Pancreas (tissue), 10 donors: ENCODE data around the gene UBL4A. TPM values are rescaled to one million over a fixed set of nuclear protein-coding genes. Genes with fewer than 3 reads are reported as not detected.
A peak's percentile ranks its signal among the peaks of the same experiment; 100 is the strongest.

Source experiments
- ATAC-seq, 4 donors: fragments of 200-7000 bp; cut with Tn5 transposase; one replicate each; pipeline versions ENCODE4 v1.8.0 to v1.9.1; 2020; ENCODE audit warnings: mild to moderate bottlenecking in 4 of 4, moderate library complexity in 4 of 4
- DNase-seq, 6 donors: peaks; one replicate each; pipeline ENCODE4 v3.0.0-alpha.2; 2020
- FAIRE-seq: peaks from 2 replicates; lab custom pipeline; 2012; peaks lifted over from hg19 to GRCh38; lab: Jason Lieb, UNC
- H3K27ac ChIP-seq, 4 donors: fragments of 200-600 bp; sonication (generic); 1 replicate in 3 of 4; 2 replicates in 1 of 4; pipeline versions ENCODE4 v1.5.0 to v1.8.0; 2020
- H3K27me3 ChIP-seq, 4 donors: fragments of 200-600 bp; one replicate each; pipeline ENCODE4 v1.8.0; 2021
- H3K36me3 ChIP-seq, 3 donors: fragments of 200-600 bp; sonication (generic) in 1 of 3; one replicate each; pipeline versions ENCODE4 v1.5.0 to v1.8.0; 2020 to 2021
- H3K4me1 ChIP-seq, 3 donors: fragments of 200-600 bp; one replicate each; pipeline ENCODE4 v1.8.0; 2021
- H3K4me3 ChIP-seq, 4 donors: fragments of 200-600 bp; sonication (generic) in 2 of 4; one replicate each; pipeline versions ENCODE4 v1.5.0 to v1.8.0; 2020 to 2021
- H3K9me3 ChIP-seq, 4 donors: fragments of 200-600 bp; one replicate each; pipeline ENCODE4 v1.8.0; 2021
- CTCF ChIP-seq, 4 donors: fragments of 200-600 bp; sonication (generic) in 3 of 4; IDR thresholded peaks; one replicate each; pipeline versions ENCODE4 v1.5.0 to v1.8.0; 2021; ENCODE audit warnings: antibody characterized with exemption in 4 of 4
- WGBS, 2 donors: extraction: QIAGEN DNeasy Blood & Tissue Kit; methylation state at CpG; one replicate each; pipeline ENCODE4 v1.1.7; 2013; 5-methylcytosine and 5-hydroxymethylcytosine counted together
- intact Hi-C, 3 donors: fragments of 100-400 bp; cut with DNase I; formaldehyde crosslinking; loops; one replicate each; pipeline versions ENCODE4 v1.11.1 to v1.14.2; 2022
- polyA plus RNA-seq, 2 donors: library from polyadenylated mRNA; stranded (reverse); fragments of 200-250 nt; gene quantifications; one replicate each; pipeline ENCODE4 v1.2.3, GENCODE V29; 2013
- total RNA-seq, 6 donors: library from RNA; stranded (reverse); fragmentation: NEBNext Ultra II Directional in 4 of 6; extraction: Animal tissue kit (Norgen Biotek cat#: 25700) in 4 of 6; gene quantifications; one replicate each; pipeline versions ENCODE4 v1.2.1 to v1.2.4, GENCODE V29; 2021 to 2023
- donor health status: healthy with polysubstance abuse.
- donor health status: DM: no; HTN: no; CAD: no; lungs with moderate emphysema.
- donor health status: DM: no; HTN: no; CAD: no.
- donor health status: control.
- donor health status: control.
- donor health status: Bipolar disorder and iron deficiency.
- donor health status: DM: yes; HTN: yes; CAD: no.
- donor health status: DM: no; HTN: no; CAD: no.
- donor health status: DM: no; HTN: no; CAD: no.
- donor health status: DM: yes; HTN: yes; CAD: no.

UBL4A gene
- total and polyA plus RNA-seq, 8 donors, result 13.6 to 32.2 (median 20.9) TPM

GRCh38 chrX:154470434-154470833, 16.0 kb downstream of the UBL4A start:
- intact Hi-C loops, result no loop called here
- no peak for TF ChIP-seq CTCF (IDR thresholded peaks at IDR 0.05)
- FAIRE-seq (no peak), DNase-seq (peak in 1 of 6 donors; percentile 73), ATAC-seq (no peak)
- 92 to 96% methylated on average over 14 of the region's 14 CpGs for WGBS, 2 donors
- Histone ChIP-seq H3K27ac (no peak overlapping the region), H3K4me3 (no peak overlapping the region), H3K36me3 (peaks cover 0 to 4% (median 0%) of the 10 kb centered on the region in 3 donors), H3K4me1 (no peaks in the 10 kb centered on the region), H3K27me3 (peaks cover 0 to 4% (median 0%) of the 10 kb centered on the region in 4 donors), H3K9me3 (no peaks in the 10 kb centered on the region)

GRCh38 chrX:154469880-154470279, 16.5 kb downstream of the UBL4A start:
- ATAC-seq (no peak), DNase-seq (no peak), FAIRE-seq (no peak)
- Histone ChIP-seq H3K4me1 (no peaks in the 10 kb centered on the region), H3K4me3 (no peak overlapping the region), H3K27ac (no peak overlapping the region), H3K36me3 (peaks cover 0 to 7% (median 0%) of the 10 kb centered on the region in 3 donors), H3K27me3 (no peaks in the 10 kb centered on the region), H3K9me3 (no peaks in the 10 kb centered on the region)
- intact Hi-C loops, result no loop called here
- WGBS, 2 donors, result 93 to 94% methylated on average over 18 of the region's 18 CpGs
- no peak for TF ChIP-seq CTCF (IDR thresholded peaks at IDR 0.05)

- Histone ChIP-seq H3K4me3 (no peak overlapping the region), H3K4me1 (no peaks in the 10 kb centered on the region), H3K36me3 (peaks cover 0 to 7% (median 0%) of the 10 kb centered on the region in 3 donors), H3K27ac (no peak overlapping the region), H3K9me3 (no peaks in the 10 kb centered on the region), H3K27me3 (no peaks in the 10 kb centered on the region)
- ATAC-seq (no peak), FAIRE-seq (no peak), DNase-seq (no peak)
- WGBS, 2 donors, result 90 to 93% methylated on average over 9 of the region's 9 CpGs
- TF ChIP-seq CTCF (IDR thresholded peaks at IDR 0.05), result no peak
- intact Hi-C loops, result no loop called here
These were observed 17.3 kb downstream of the UBL4A start for GRCh38 chrX:154469114-154469513.

GRCh38 chrX:154468217-154468616, 18.2 kb downstream of the UBL4A start:
- peak in 1 of 6 donors; percentile 77 for DNase-seq
- Histone ChIP-seq H3K27ac (no peak overlapping the region), H3K4me1 (no peaks in the 10 kb centered on the region), H3K9me3 (no peaks in the 10 kb centered on the region), H3K36me3 (peaks cover 0 to 7% (median 0%) of the 10 kb centered on the region in 3 donors), H3K4me3 (no peak overlapping the region), H3K27me3 (no peaks in the 10 kb centered on the region)
- FAIRE-seq, result no peak
- intact Hi-C loops, result no loop called here
- no peak for TF ChIP-seq CTCF (IDR thresholded peaks at IDR 0.05)
- 91 to 96% methylated on average over 23 of the region's 23 CpGs for WGBS, 2 donors
- no peak for ATAC-seq

- no peak for FAIRE-seq
- no peaks in the 10 kb centered on the region for H3K9me3 ChIP-seq
- no peak overlapping the region for H3K27ac ChIP-seq
- no peak overlapping the region for H3K4me3 ChIP-seq
- WGBS, 2 donors, result 93 to 97% methylated on average over 18 to 21 of the region's 21 CpGs
- ATAC-seq, result no peak
- DNase-seq, result peak in 2 of 6 donors; percentile 20 to 73
- no peak for TF ChIP-seq CTCF (IDR thresholded peaks at IDR 0.05)
- peaks cover 0 to 7% (median 0%) of the 10 kb centered on the region in 3 donors for H3K36me3 ChIP-seq
- H3K27me3 ChIP-seq, result no peaks in the 10 kb centered on the region
- no peaks in the 10 kb centered on the region for H3K4me1 ChIP-seq
- intact Hi-C loops, result no loop called here
These were observed 18.9 kb downstream of the UBL4A start for GRCh38 chrX:154467556-154467955.
